ENCODE results near the gene ZBTB20. TPM values are rescaled to one million over a fixed set of nuclear protein-coding genes. Genes with fewer than 3 reads are reported as not detected.

The ZBTB20 gene
- polyA plus RNA-seq, 1 of the 3 experiments (the other 2 are of a cell fraction), result 0.43 TPM

- TF ChIP-seq PBX3 (IDR thresholded peaks at IDR 0.05), result peak; percentile 43; the same call in 1 of the 2 replicates
- no peak for TF ChIP-seq ELF1 (IDR thresholded peaks at IDR 0.05)
- TF ChIP-seq IRF3 (IDR thresholded peaks at IDR 0.05; ENCODE audit: low read depth, low read length), result no peak
- TF ChIP-seq TEAD4 (IDR thresholded peaks at IDR 0.05; ENCODE audit: borderline replicate concordance, insufficient read depth), result peak; percentile 79
- peak in 1 of 2 experiments; percentile 78; a peak in 1 of 4 replicates for TF ChIP-seq EP300 (IDR thresholded peaks at IDR 0.05; ENCODE audit: borderline replicate concordance in 1 of 2, low read depth in 1 of 2, low read length in 1 of 2)
- no peak for TF ChIP-seq GABPA (IDR thresholded peaks at IDR 0.05; ENCODE audit: low read depth)
- TF ChIP-seq RCOR1 (IDR thresholded peaks at IDR 0.05; ENCODE audit: low read length), result no peak
Observed at GRCh38 chr3:114608293-114608692, 538.8 kb downstream of the ZBTB20 start (continued).

GRCh38 chr3:114606336-114606735, 540.8 kb downstream of the ZBTB20 start:
- H3K4me3 ChIP-seq (ENCODE audit: low read depth in 2 of 2, low read length in 1 of 2), result no peak overlapping the region
- H3K79me2 ChIP-seq (ENCODE audit: insufficient read depth), result peaks cover 34% of the 10 kb centered on the region; the same call in 1 of the 2 replicates
- no peaks in the 10 kb centered on the region for H4K20me1 ChIP-seq (ENCODE audit: insufficient read depth)
- no peak overlapping the region for H3K4me2 ChIP-seq
- no peaks in the 10 kb centered on the region for H3K27me3 ChIP-seq (ENCODE audit: insufficient read depth)
- no peaks in the 10 kb centered on the region; a peak in 2 of 4 replicates for H3K4me1 ChIP-seq (ENCODE audit: control insufficient read depth in 1 of 2, insufficient read depth in 2 of 2, low read depth in 1 of 2, low read length in 1 of 2)
- POLR2A ChIA-PET, result no interaction called here
- CTCF ChIA-PET, result interaction anchor here (2.1 kb wide), 1 partner anchor 187 kb away, joined by 7 read pairs; no protein-coding TSS in a partner anchor
- TF ChIP-seq TEAD4 (IDR thresholded peaks at IDR 0.05; ENCODE audit: borderline replicate concordance, insufficient read depth), result no peak
- peaks cover 0 to 3% of the 10 kb centered on the region in 2 experiments for H3K36me3 ChIP-seq (replicated peaks in 1 of 2; ENCODE audit: control insufficient read depth in 1 of 2, insufficient read depth in 2 of 2, low read length in 1 of 2)
- H3K9me3 ChIP-seq, result no peaks in the 10 kb centered on the region
- 82% methylated on average over 2 of the region's 2 CpGs for WGBS (ENCODE audit: low lambda C conversion rate)
- H3K9me2 ChIP-seq, result no peaks in the 10 kb centered on the region
- no peak overlapping the region for H2AFZ ChIP-seq (ENCODE audit: low read depth)
- DNase-seq, result no peak
- H3K9ac ChIP-seq, result no peak overlapping the region
- H3F3A ChIP-seq (replicated peaks; ENCODE audit: insufficient read depth), result peaks cover 16% of the 10 kb centered on the region
- no peak overlapping the region for H3K27ac ChIP-seq (ENCODE audit: low read depth in 2 of 2, low read length in 1 of 2)

- no peak overlapping the region for H3K4me2 ChIP-seq
- peaks cover 8% of the 10 kb centered on the region; the same call in 1 of the 2 replicates for H3K79me2 ChIP-seq (ENCODE audit: insufficient read depth)
- no peaks in the 10 kb centered on the region for H3K9me2 ChIP-seq
- no peaks in the 10 kb centered on the region for H3K27me3 ChIP-seq (ENCODE audit: insufficient read depth)
- H3K9ac ChIP-seq, result no peak overlapping the region
- H3K36me3 ChIP-seq (replicated peaks in 1 of 2; ENCODE audit: control insufficient read depth in 1 of 2, insufficient read depth in 2 of 2, low read length in 1 of 2), result peaks cover 0 to 6% of the 10 kb centered on the region in 2 experiments
- TF ChIP-seq GATA2 (CRISPR knock-in tag; IDR thresholded peaks at IDR 0.05) (no peak), SIN3A (IDR thresholded peaks at IDR 0.05; ENCODE audit: borderline replicate concordance, low read depth, low read length) (no peak), PBX3 (IDR thresholded peaks at IDR 0.05) (no peak), POLR2AphosphoS5 (IDR thresholded peaks at IDR 0.05; ENCODE audit: low read depth, low read length) (no peak), YY1 (IDR thresholded peaks at IDR 0.05; ENCODE audit: low read depth) (no peak), FOSL2 (IDR thresholded peaks at IDR 0.05; ENCODE audit: borderline replicate concordance, low read depth) (no peak), FOXM1 (IDR thresholded peaks at IDR 0.05; ENCODE audit: low read depth) (no peak), ZBTB33 (IDR thresholded peaks at IDR 0.05; ENCODE audit: borderline replicate concordance, low read depth) (no peak)
- POLR2A ChIA-PET, result no interaction called here
- 89% methylated on average over 1 of the region's 1 CpG for WGBS (ENCODE audit: low lambda C conversion rate)
- CTCF ChIA-PET, result no interaction called here
- no peak for DNase-seq
- H3K4me1 ChIP-seq (ENCODE audit: control insufficient read depth in 1 of 2, insufficient read depth in 2 of 2, low read depth in 1 of 2, low read length in 1 of 2), result no peaks in the 10 kb centered on the region
- H3K9me3 ChIP-seq, result no peaks in the 10 kb centered on the region
- H3F3A ChIP-seq (replicated peaks; ENCODE audit: insufficient read depth), result no peaks in the 10 kb centered on the region
- no peaks in the 10 kb centered on the region; the same call in 1 of the 2 replicates for H4K20me1 ChIP-seq (ENCODE audit: insufficient read depth)
- no peak overlapping the region for H2AFZ ChIP-seq (ENCODE audit: low read depth)
- no peak overlapping the region for H3K27ac ChIP-seq (ENCODE audit: low read depth in 2 of 2, low read length in 1 of 2)
- H3K4me3 ChIP-seq (ENCODE audit: low read depth in 2 of 2, low read length in 1 of 2), result no peak overlapping the region
Observed at GRCh38 chr3:114600571-114600970, 546.5 kb downstream of the ZBTB20 start.

Measured in SK-N-SH (cell line).